HG02885 (cell line): Measurements from ENCODE around the gene STT3A.

Source experiments
- ATAC-seq: cut with Tn5 transposase; IDR thresholded peaks from one replicate; pipeline ENCODE4 v1.9.1; 2021; ENCODE audit warnings: mild to moderate bottlenecking; ENCODE audit not compliant: unreplicated experiment, poor library complexity

The STT3A gene

GRCh38 chr11:125586623-125587022 is 6.0 kb upstream of the STT3A start:
- ATAC-seq = no peak

DNA sequence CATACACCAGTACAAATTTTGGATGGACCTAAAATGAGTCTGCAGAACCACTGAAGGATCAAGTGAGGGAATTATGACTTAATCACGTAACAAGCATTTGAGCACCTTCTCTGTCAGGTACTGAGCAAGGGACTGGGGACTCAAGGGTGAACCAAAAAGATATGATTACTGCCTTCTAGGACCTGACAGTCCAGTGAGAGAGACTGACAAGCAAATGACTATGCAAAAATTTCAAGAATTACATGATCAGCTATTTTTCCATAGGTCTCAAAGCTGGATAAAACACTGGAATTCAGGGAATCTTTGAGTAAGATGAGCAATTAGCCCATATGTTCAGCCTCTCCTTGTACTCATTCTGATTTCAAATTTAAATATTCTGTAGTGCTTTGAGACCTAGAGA is 5.2 kb upstream of the STT3A start:
- ATAC-seq = no peak

DNA sequence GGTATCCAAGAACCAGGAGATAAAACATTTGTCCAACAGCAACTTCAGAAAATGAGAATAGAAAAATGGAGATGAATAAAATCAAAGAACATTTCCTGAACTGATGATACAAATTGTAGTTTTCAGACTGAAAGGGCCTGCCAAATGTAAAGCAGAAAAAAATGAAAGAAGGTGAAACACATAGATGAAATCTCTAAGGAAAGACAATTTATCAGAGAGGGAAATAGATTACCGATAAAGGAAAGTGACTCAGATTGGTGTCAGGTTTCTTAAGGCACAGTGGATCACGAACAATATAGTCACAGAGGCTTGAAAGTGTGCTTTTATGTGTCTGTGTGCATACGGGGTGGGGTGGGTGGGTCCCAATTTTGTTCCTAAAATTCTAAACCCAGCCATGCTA is 4.1 kb upstream of the STT3A start:
- no peak for ATAC-seq

GRCh38 chr11:125591649-125592304 is 875 bp upstream of the STT3A start:
- peak; percentile 21 for ATAC-seq

DNA sequence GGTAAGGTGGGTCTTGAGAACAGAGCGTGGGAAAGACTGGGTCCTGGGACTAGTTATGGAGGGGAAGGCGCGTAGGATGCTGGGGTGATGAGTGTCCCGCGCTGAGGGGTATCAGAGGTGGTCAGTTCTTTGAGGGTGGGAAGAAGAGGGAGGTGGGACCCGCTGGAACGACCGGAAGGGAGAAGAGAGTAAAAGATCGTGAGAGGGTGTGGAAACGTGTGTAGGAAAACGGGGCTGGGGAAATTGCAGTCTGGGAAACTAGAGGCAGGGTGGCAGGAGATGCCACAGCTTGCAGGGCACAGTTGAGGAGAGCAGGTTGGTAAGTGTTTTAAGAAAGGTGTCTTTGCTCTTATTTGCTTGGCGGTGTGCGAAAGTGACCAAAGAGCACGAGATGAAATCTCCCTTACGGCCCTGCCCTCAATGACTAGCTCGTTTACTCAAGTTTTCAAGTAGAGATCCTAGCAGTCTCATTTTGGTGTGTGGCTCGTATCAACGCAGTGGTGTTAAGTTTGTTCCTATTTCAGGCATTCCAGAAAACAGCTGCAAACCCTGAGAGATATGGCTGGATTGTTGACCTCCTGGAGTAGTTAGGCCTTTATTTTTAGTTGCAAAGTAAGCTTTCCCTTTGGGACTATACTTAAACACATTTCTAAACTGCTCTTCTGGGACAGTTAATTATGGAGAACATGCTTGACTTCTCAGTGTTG is 615 bp downstream of the STT3A start:
- ATAC-seq = no peak

DNA sequence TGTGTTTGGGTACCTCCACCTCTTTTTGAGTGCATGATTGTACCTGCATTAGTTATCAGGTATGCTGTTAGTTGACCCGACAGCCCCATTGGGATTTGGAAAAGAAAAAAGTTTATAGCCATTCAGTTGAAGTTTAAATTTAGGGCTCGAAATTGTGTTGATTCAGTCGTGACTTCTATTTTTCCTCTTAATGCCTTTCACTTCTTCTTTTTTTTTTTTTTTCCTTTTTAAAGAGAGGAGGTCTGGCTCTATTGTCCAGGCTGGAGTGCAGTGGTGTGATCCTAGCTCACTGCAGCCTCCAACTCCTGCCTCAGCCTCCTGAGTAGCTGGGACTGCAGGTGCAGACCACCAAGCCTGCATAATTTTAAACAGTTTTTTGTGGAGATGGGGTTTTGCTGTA is 2.3 kb downstream of the STT3A start:
- ATAC-seq = no peak

- no peak for ATAC-seq
Observed at GRCh38 chr11:125600663-125601062, 8.0 kb downstream of the STT3A start.

DNA sequence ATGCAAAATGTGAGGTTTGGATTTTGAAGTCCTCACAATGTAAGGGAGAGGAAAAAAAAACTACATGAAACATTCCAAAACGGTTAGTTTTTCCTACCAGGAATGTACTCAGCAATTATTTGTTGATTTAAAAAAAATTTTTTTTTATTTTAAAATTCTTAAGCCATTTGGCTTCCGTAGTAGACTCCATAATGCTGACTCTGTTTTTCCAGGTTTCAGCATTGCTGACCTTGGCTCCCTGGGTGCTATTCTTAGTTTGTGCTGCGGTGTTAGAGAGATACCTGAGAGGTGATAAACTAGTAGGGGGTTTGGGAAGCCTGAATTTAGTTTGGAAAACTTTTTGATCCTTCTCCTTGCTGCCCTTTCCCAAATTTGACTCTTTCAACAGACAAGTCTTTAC is 10.6 kb downstream of the STT3A start:
- ATAC-seq = no peak

DNA sequence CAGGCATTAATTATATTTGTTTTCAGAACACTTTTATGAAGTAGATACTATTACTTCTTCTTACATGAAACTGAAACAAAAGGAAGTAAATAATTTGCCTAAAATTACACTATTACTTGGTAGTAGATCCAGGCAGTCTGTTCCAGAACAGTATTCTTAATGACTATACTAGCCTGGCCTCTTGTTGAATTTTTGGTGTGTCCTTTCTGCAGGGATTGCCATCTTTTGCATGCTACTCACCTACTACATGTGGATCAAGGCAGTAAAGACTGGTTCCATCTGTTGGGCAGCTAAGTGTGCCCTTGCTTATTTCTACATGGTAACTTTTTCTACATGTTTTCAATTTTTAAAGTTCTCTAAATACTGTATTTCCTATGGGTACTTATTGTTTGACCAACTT is 12.8 kb downstream of the STT3A start:
- no peak for ATAC-seq

- no peak for ATAC-seq
Observed at GRCh38 chr11:125609545-125609944, 16.9 kb downstream of the STT3A start.

DNA sequence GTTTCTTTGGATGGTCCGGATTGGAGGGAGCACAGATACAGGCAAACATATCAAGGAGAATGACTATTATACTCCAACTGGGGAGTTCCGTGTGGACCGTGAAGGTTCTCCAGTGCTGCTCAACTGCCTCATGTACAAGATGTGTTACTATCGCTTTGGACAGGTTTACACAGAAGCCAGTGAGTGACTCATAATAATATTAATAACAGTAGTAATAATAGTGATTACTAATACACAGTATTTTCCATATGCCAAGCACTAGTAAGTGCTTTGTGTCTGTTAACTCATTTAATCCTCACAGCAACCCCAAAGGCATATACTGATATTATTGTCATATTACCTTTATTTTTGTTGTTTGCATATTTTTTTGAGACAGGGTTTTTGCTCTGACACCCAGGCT is 25.7 kb downstream of the STT3A start:
- ATAC-seq = no peak

GRCh38 chr11:125621995-125622394 is 29.3 kb downstream of the STT3A start:
- no peak for ATAC-seq

DNA sequence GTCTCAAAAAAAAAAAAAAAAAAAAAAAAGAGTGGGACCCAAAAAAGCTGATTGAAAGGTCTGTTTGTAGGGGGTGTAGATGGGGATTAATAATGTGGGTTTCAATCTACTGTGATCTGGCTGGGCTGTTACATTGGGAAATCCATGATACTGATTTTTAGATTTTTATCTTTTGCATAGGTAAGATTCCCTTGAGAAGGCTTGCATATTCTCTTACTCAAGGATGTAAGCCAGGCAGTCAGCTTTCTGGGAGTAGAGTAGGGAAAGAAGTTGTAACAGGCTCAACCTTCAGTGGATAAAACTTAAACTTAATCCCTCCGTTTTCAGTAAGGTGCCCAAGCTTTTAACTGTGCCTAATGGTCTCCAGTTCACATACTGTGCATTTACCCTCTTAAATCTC is 30.4 kb downstream of the STT3A start:
- no peak for ATAC-seq

- ATAC-seq = no peak
Observed at GRCh38 chr11:125624756-125625213, 32.1 kb downstream of the STT3A start, which contains the start of gene CHEK1. TSS of gene CHEK1 (plus strand) at chr11:125625163. CDS start at chr11:125626769, 1,606 bp downstream.

DNA sequence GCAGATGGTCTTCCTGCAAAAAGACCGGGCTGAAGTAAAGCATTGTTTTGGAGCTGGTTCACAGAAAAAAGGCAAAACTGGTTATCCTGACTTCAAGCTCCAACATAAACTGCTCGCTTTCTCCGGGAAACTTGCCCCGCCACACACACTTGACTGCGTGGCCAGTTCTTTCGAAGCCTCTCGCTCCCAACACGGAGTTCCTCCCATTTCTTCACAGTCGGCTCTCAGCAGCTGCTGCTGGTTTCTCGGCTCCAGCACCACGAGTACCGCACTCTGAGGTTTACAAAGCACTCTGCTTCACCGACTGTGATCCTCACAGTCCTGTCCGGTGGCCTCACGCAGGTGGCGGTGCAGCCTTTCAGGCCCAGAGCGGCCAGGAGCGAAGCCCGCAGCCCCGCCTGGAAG is 32.6 kb downstream of the STT3A start:
- ATAC-seq = no peak

- ATAC-seq = peak; percentile 87
Observed at GRCh38 chr11:125625630-125626287, 33.1 kb downstream of the STT3A start.

DNA sequence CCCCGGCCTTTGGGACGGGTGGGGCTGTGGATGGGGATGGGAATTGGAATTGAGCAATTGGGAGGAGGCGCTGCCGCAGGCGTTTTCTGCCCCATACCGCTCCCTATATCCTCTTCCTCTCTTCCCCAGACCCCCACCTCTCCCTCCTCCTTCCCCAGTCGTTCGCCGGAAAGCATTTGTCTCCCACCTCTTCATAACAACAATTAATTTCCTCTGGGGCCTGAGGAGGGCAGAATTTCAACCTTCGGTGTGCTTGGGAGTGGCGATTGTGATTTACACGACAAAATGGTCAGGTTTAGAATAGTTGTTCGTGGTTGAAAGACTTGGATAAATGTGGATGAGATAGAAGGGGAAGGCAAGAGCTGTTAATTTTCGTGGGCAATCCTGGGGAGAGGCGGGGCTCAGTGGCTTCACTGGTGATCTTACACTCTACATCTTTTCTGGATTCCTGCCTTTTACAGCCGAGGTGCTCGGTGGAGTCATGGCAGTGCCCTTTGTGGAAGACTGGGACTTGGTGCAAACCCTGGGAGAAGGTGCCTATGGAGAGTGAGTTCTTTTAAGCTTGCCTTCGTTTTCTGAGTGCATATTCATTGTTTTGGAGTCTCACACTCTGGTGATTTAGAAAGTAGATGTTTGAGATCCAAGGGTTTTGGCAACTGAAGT is 33.8 kb downstream of the STT3A start:
- ATAC-seq = peak; percentile 31

DNA sequence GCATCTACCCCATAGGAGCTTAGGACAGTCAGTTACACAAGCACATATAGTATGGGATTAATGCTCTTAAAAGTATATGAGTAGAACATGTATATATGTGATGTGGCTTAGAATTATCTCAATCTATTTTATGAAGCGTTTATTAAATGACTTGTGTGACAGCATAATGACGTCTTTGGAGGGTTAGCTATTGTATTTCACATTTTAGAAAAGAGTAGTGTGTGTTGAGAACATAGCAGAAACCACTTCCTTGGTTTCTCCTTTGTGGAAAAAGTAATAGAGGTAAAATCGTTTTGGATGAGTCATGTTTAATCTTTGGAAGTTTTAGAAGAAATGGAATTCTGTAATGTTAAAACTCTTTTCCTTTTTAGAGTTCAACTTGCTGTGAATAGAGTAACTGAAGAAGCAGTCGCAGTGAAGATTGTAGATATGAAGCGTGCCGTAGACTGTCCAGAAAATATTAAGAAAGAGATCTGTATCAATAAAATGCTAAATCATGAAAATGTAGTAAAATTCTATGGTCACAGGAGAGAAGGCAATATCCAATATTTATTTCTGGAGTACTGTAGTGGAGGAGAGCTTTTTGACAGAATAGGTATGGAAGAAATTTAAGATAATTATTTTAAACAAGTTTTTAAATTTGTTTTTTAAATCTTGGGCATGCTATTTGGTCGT is 34.7 kb downstream of the STT3A start:
- ATAC-seq = no peak

DNA sequence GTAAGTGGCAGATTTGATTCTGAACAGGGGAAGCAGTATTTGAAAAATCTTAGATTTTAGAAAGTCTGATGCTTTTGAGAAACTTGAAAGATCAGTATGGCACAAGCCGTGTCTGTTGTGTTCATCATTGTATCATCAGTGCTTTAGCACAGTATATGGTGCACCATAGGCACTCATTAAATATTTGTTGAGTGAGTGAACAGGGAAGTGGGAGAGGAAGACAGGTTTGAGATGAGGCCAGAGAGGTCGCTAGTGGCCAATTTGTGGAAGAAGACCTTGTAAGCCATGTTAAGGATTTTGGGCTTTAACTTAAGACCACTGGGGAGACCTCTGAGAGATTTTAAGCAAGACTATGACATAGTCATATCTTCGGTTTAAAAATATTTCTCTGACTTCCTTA is 45.2 kb downstream of the STT3A start:
- no peak for ATAC-seq

- ATAC-seq = no peak
Observed at GRCh38 chr11:125638315-125638714, 45.7 kb downstream of the STT3A start.
